ENCODE data around the gene SLC35G6.
A peak's percentile ranks its signal among the peaks of the same experiment; 100 is the strongest.
"Not testable (repeated sequence)": the region's sequence is repeated elsewhere in the genome, so short reads cannot be mapped to it uniquely, and the experiment has no call there.

SLC35G6 gene

GRCh38 chr17:7481275-7481674 is at the start of gene SLC35G6:
Gene SLC35G6 (plus strand): TSS chr17:7481446. CDS start chr17:7481517, 71 bp downstream.
- DNase-seq (ENCODE audit: low read depth); H3K4me3 ChIP-seq (ENCODE audit: control insufficient read depth, low read depth, low read length): not testable (repeated sequence)

- no peak overlapping the region for H3K4me3 ChIP-seq (ENCODE audit: control insufficient read depth, low read depth, low read length)
- no peak for TF ChIP-seq CTCF (IDR thresholded peaks at IDR 0.05; ENCODE audit: control insufficient read depth, insufficient read depth, low read depth, low read length, missing control alignments)
- no peak for DNase-seq (ENCODE audit: low read depth)
Observed at GRCh38 chr17:7432296-7432695, 49.0 kb upstream of the SLC35G6 start.

GRCh38 chr17:7435676-7436555 is 45.3 kb upstream of the SLC35G6 start:
- H3K4me3 ChIP-seq (ENCODE audit: control insufficient read depth, low read depth, low read length): peak overlapping the region; percentile 45
- TF ChIP-seq CTCF (IDR thresholded peaks at IDR 0.05; ENCODE audit: control insufficient read depth, insufficient read depth, low read depth, low read length, missing control alignments): no peak
- DNase-seq (ENCODE audit: low read depth): no peak

GRCh38 chr17:7436556-7437368 is 44.5 kb upstream of the SLC35G6 start:
- peak; percentile 18 for DNase-seq (ENCODE audit: low read depth)
- peak; percentile 54 for TF ChIP-seq CTCF (IDR thresholded peaks at IDR 0.05; ENCODE audit: control insufficient read depth, insufficient read depth, low read depth, low read length, missing control alignments)
- H3K4me3 ChIP-seq (ENCODE audit: control insufficient read depth, low read depth, low read length): peak overlapping the region; percentile 32

- H3K4me3 ChIP-seq (ENCODE audit: control insufficient read depth, low read depth, low read length): peak overlapping the region; percentile 17
- no peak for DNase-seq (ENCODE audit: low read depth)
- no peak for TF ChIP-seq CTCF (IDR thresholded peaks at IDR 0.05; ENCODE audit: control insufficient read depth, insufficient read depth, low read depth, low read length, missing control alignments)
Observed at GRCh38 chr17:7437369-7437863, 43.8 kb upstream of the SLC35G6 start.

GRCh38 chr17:7437950-7438614 is 43.2 kb upstream of the SLC35G6 start:
- peak overlapping the region; percentile 16; the same call in 1 of the 2 replicates for H3K4me3 ChIP-seq (ENCODE audit: control insufficient read depth, low read depth, low read length)
- no peak for TF ChIP-seq CTCF (IDR thresholded peaks at IDR 0.05; ENCODE audit: control insufficient read depth, insufficient read depth, low read depth, low read length, missing control alignments)
- DNase-seq (ENCODE audit: low read depth): no peak
